Cortex of kidney (tissue), 1 donor: ENCODE data around the gene NPR1.
"Not testable (repeated sequence)": the region's sequence is repeated elsewhere in the genome, so short reads cannot be mapped to it uniquely, and the experiment has no call there.

ENCODE experiments used
- DNase-seq: peaks from one replicate; lab custom pipeline; 2025; lab: John Stamatoyannopoulos, UW

Gene NPR1

GRCh38 chr1:153649863-153650235 lies 28.6 kb upstream of the NPR1 start:
- no peak for DNase-seq

GRCh38 chr1:153651771-153652170 lies 26.7 kb upstream of the NPR1 start:
- DNase-seq, result no peak

- no peak for DNase-seq
Measured at GRCh38 chr1:153652805-153653500, 25.5 kb upstream of the NPR1 start.

DNA sequence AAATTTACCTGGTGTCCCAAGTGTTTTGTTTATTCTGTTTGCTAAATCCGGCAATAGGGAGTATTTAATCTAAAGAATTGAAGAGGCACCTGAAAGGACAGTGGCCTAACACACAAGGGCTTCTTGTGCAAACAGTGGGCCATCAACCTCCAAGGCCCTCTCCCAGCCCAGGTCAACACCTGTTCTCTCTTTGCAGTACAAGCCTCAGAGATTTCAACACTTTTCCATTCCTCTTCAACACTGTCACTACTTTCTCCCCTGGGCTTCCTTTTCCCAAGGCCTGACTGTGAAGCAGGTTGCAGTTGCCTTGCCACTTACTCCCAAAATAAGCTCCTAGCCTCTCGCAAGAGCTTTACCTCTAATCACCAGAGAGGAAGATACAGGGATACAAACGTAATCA lies 23.2 kb upstream of the NPR1 start:
- no peak for DNase-seq

GRCh38 chr1:153658400-153659174 lies 19.9 kb upstream of the NPR1 start, which contains the start of gene SNAPIN:
Gene SNAPIN (plus strand): TSS chr1:153658703. CDS start chr1:153658744, 41 bp downstream.
- DNase-seq, result peak; percentile 53

DNA sequence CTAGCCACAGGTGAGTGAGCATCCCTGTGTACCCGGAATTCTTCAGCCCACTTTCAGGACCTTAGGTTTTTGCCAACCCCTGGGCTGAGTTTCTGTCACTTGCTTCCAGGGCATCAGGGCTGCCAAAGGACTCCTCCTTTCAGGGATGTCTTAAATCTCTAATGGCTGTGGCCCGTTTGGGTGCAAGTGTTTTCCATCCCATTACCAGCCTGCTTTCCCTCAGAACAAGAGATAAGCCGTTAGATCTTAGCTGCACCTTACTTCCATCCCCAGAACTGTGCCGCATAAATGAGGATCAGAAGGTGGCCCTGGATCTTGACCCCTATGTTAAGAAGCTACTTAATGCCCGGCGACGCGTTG lies 19.3 kb upstream of the NPR1 start:
- DNase-seq, result no peak

DNA sequence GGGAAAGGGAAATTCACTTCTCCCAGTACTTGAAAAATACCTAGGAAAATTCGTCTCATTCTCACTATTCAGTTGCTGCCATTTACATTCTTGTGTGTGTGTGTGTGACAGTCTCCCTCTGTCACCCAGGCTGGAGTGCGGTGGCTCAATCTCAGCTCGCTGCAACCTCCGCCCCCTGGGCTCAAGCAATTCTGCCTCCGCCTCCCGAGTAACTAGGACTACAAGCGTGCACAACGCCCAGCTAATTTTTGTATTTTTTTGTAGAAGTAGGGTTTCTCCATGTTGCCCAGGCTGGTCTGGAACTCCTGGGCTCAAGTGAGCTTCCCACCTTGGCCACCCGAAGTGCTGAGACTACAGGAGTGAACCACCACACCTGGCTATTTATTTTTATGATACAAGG lies 18.8 kb upstream of the NPR1 start:
- DNase-seq, result no peak

- DNase-seq, result no peak
Measured at GRCh38 chr1:153661111-153661708, 17.3 kb upstream of the NPR1 start.

- DNase-seq, result no peak
Measured at GRCh38 chr1:153662269-153662668, 16.2 kb upstream of the NPR1 start.

- no peak for DNase-seq
Measured at GRCh38 chr1:153663211-153663610, 15.3 kb upstream of the NPR1 start.

GRCh38 chr1:153667439-153667838 lies 11.0 kb upstream of the NPR1 start:
- no peak for DNase-seq

- not testable (repeated sequence) for DNase-seq
Measured at GRCh38 chr1:153668672-153669071, 9.8 kb upstream of the NPR1 start.

- no peak for DNase-seq
Measured at GRCh38 chr1:153669606-153670005, 8.9 kb upstream of the NPR1 start.

GRCh38 chr1:153670257-153670858 lies 8.1 kb upstream of the NPR1 start:
- no peak for DNase-seq

GRCh38 chr1:153670859-153671627 lies 7.4 kb upstream of the NPR1 start, which contains the start of gene ILF2:
Gene ILF2 (minus strand): TSS chr1:153670993. CDS start chr1:153670922, 71 bp downstream.
- DNase-seq, result no peak

- not testable (repeated sequence) for DNase-seq
Measured at GRCh38 chr1:153671628-153672353, 6.7 kb upstream of the NPR1 start.

DNA sequence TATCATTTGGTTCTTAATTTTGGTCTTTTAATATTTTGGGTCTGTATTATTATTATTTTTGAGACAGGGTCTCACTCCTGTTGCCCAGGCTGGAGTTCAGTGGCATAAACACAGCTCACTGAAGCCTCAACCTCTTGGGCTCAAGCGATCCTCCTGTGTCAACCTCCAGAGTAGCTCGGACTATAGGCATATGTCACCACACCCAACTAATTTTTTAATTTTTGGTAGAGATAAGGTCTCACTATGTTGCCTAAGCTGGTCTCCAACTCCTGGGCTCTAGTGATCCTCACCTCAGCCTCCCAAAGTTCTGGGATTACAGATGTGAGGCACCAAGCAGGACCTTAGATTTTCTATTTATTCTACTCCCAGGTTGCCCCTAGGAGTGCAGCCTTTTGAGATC lies 5.0 kb upstream of the NPR1 start:
- DNase-seq, result no peak

DNA sequence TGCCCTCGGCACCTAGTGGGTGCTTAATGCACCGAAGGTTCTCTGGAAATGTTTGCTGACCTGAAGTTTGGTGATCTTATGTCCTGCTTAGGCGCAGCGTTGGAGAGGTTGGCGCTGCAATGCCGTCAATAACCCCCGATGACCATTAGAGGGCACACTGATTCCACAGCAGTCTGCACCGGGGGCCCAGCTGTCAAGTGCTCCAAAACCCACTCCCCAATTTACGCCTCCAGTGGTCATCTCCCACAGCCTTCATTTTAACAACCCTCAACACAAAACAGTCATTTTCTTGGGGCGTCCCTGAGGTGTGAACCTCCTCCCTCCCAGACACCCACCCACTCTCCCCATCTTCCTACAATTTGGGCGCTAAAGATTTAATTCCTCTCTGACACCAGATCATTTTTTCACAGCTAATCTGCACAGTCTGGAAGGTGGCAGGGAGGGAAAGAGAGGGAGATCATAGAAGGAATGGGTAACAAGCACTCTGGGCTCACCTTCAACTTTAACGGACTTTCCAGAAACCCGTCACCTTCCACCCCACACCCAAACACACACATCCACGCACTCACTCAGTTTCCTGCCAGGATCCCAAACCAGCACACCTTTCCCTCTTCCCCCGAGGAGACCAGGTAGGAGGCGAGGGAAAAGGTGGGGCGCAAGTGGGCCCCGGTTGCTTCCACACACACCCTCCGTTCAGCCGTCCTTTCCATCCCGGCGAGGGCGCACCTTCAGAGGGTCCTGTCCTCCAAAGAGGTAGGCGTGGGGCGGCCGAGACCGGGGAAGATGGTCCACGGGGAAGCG lies 570 bp upstream of the NPR1 start:
- DNase-seq, result no peak

DNA sequence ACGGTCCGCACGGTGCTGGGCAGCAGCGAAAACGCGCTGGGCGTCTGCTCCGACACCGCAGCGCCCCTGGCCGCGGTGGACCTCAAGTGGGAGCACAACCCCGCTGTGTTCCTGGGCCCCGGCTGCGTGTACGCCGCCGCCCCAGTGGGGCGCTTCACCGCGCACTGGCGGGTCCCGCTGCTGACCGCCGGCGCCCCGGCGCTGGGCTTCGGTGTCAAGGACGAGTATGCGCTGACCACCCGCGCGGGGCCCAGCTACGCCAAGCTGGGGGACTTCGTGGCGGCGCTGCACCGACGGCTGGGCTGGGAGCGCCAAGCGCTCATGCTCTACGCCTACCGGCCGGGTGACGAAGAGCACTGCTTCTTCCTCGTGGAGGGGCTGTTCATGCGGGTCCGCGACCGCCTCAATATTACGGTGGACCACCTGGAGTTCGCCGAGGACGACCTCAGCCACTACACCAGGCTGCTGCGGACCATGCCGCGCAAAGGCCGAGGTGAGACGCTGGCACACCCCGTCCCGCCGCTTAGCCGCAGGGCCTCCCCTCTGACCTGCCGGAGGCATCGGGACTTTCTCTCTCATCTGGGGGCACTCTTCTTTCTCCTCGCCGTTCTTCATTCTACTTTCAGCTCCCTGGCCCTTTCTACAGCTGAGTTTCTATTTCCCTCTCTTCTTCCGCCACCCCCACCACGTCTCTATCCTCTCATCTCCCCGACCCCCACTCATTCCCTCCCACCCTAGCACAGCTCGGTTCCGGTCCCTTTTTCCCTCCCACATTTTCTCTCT lies 1.0 kb downstream of the NPR1 start:
- no peak for DNase-seq

GRCh38 chr1:153680120-153680403 lies 1.6 kb downstream of the NPR1 start:
- no peak for DNase-seq
